H1 (cell line): ENCODE results near the gene CHRM3. TPM values are rescaled to one million over a fixed set of nuclear protein-coding genes. Genes with fewer than 3 reads are reported as not detected.

Experiments
- FOSL1 ChIP-seq: IDR thresholded peaks from 2 replicates; pipeline ENCODE4 v1.6.1; 2011; ENCODE audit warnings: mild to moderate bottlenecking, low read depth, low read length, moderate library complexity; ENCODE audit not compliant: insufficient read depth
- MAX ChIP-seq: IDR thresholded peaks from 2 replicates; pipeline ENCODE4 v1.6.1; 2012; ENCODE audit warnings: inconsistent platforms
- USF2 ChIP-seq: IDR thresholded peaks from 2 replicates; pipeline ENCODE4 v1.6.1; 2011; ENCODE audit warnings: low read length, improper control_type of control experiment
- polyA plus RNA-seq, 7 experiments: library from polyadenylated mRNA; depleted of rRNA in 3 of 7; stranded (reverse) in 5 of 7; unstranded in 2 of 7; fragments of >200 nt in 5 of 7; fragments of 200-250 nt in 2 of 7; gene quantifications; 1 replicate in 5 of 7; 2 replicates in 1 of 7; 4 replicates in 1 of 7; pipeline versions ENCODE4 v1.2.1 to v1.2.3, GENCODE V29; 2011 to 2013; ENCODE audit warnings: missing spikeins in 2 of 7, mixed read lengths in 2 of 7
- total RNA-seq: library from RNA; stranded (reverse); fragmentation: NEBNext Ultra II Directional; extraction: Animal tissue kit (Norgen Biotek cat#: 25700); gene quantifications from 2 replicates; pipeline ENCODE4 v1.2.1, GENCODE V29; 2021

The CHRM3 gene
- total and polyA plus RNA-seq, 2 of the 8 experiments (the other 6 are each of a cell fraction or from before 2014, with no cell fraction given): 3.3 to 5.0 TPM

GRCh38 chr1:239426821-239427475 is 40.6 kb downstream of the CHRM3 start (continued):
- no peak for TF ChIP-seq USF2
- TF ChIP-seq FOSL1: no peak
- TF ChIP-seq MAX: no peak
